22Rv1 (cell line): ENCODE results near the gene CBFA2T2.

Experiments used
- CTCF ChIP-seq: fragments of 450-650 bp; IDR thresholded peaks from 2 replicates; pipeline ENCODE4 v1.5.1; 2017; ENCODE audit warnings: mild to moderate bottlenecking
- ZFX ChIP-seq: fragments of 450-650 bp; IDR thresholded peaks from 2 replicates; pipeline ENCODE4 v1.6.1; 2017; ENCODE audit warnings: antibody characterized with exemption, borderline replicate concordance

- TF ChIP-seq CTCF: no peak
- TF ChIP-seq ZFX: no peak
These were observed 167.8 kb downstream of the CBFA2T2 start for GRCh38 chr20:33657704-33658095.
